ENCODE data around the gene PLA2G4A.

DNA sequence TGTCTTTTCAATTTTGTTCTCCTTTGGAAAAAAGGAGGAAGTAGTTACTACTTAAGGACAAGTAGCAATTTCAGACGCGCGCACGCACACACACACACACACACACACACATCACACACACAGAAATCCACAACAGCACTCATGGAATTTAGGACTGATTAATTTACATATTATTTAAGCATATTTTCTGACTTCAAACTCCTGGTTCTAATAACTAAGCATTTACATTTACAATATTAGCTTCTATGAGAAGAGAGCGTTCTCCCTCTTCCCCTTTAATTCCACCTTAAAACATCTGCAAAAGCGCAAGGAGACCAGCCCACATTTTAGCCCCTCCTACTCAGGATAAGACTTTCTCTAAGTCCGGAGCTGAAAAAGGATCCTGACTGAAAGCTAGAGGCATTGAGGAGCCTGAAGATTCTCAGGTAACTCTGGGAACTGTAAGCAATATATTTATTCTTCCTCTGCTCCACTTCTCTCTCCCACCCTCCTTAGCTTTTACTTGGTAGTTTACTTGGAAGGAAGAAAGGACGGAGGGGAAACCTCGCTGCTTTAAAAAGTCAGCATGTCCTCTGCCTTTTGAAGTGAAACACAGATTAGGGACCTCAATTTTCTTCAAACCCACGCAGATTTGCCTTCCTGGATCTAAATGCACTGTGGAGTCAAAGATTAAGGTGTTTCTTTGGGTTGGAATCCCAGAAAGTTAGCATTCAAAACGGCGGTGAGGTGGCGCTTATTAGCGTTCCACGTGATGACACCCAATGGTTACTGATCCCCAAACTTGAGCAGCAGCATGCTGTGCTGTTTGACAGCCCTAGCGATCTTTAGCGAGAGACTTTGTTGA, at the start of gene PLA2G4A:
- TF ChIP-seq, protein P1, sequence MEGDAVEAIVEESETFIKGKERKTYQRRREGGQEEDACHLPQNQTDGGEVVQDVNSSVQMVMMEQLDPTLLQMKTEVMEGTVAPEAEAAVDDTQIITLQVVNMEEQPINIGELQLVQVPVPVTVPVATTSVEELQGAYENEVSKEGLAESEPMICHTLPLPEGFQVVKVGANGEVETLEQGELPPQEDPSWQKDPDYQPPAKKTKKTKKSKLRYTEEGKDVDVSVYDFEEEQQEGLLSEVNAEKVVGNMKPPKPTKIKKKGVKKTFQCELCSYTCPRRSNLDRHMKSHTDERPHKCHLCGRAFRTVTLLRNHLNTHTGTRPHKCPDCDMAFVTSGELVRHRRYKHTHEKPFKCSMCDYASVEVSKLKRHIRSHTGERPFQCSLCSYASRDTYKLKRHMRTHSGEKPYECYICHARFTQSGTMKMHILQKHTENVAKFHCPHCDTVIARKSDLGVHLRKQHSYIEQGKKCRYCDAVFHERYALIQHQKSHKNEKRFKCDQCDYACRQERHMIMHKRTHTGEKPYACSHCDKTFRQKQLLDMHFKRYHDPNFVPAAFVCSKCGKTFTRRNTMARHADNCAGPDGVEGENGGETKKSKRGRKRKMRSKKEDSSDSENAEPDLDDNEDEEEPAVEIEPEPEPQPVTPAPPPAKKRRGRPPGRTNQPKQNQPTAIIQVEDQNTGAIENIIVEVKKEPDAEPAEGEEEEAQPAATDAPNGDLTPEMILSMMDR (IDR thresholded peaks at IDR 0.05), result no peak
- no peak for TF ChIP-seq POLR2AphosphoS5 (IDR thresholded peaks at IDR 0.05)
- TF ChIP-seq EP300 (IDR thresholded peaks at IDR 0.05; ENCODE audit: low read depth), result no peak
- TF ChIP-seq POLR2A (IDR thresholded peaks at IDR 0.05), result no peak

All from transverse colon (tissue), 4 donors.